HPDE6-E6E7 (cell line): ENCODE results near the gene UST.
A peak's percentile ranks its signal among the peaks of the same experiment; 100 is the strongest.

Source experiments
- DNase-seq: peaks from one replicate; pipeline ENCODE4 v3.0.0; 2011; ENCODE audit warnings: missing footprints; ENCODE audit errors: extremely low spot score

UST gene, protein sequence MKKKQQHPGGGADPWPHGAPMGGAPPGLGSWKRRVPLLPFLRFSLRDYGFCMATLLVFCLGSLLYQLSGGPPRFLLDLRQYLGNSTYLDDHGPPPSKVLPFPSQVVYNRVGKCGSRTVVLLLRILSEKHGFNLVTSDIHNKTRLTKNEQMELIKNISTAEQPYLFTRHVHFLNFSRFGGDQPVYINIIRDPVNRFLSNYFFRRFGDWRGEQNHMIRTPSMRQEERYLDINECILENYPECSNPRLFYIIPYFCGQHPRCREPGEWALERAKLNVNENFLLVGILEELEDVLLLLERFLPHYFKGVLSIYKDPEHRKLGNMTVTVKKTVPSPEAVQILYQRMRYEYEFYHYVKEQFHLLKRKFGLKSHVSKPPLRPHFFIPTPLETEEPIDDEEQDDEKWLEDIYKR

DNA sequence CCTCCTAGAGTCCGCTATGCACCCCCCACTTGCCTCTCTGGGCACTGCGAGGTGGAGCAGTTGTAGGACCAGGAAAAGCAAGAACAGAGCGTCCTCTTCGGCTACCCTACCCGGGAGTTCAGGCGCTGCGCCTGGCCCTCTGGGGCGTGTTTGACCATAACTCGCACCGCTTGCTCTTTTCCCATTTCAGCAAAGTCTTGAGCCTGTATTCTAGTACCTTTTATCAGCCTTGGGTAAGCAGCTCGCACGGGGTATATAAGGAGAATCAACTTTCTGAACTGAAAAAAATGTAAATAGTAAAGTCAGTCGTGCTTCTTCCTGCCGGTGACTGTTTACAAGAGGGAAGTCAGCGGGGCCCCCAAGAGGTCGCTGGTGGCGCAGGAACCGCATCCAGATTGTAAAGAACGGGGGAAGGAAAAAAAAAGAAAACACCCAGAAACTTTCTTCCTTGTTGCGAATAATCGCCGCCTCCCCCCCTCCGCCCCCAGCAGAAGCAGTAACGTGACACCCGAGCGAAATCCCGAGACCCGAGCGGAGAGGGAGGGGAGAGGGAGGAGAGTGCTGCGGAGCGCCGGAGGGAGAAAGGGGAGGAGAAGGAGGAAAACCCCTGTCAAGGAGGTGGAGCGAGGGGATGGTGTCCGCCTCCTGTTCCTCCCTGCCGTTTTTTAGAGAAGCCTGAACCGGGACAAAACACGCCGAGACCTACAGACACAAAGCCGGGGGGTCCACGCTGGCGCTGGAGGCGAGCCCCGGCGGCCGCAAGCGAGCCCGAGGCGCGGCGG lies at the start of gene UST:
TSS of gene UST (plus strand) at position 668 of the 782 bp plus-strand sequence. CDS start 401 bp downstream, outside the sequence.
- peak; percentile 74 for DNase-seq

DNA sequence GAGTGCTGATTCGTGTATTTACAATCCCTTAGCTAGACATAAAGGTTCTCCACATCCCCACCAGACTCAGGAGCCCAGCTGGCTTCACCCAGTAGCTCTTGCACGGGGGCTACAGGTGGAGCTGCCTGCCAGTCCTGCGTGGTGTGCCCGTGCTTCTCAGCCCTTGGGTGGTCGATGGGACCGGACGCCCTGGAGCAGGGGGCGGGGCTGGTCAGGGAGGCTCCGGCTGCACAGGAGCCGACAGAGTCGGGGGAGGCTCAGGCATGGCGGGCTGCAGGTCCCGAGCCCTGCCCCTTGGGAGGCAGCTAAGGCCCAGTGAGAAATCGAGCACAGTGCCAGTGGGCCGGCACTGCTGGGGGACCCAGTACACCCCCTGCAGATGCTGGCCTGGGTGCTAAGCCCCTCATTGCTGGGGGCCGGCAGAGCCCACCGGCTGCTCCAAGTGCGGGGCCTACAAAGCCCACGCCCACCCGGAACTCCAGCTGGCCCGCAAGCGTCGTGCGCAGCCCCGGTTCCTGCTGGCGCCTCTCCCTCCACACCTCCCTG lies 48.9 kb upstream of the UST start:
- no peak for DNase-seq

DNA sequence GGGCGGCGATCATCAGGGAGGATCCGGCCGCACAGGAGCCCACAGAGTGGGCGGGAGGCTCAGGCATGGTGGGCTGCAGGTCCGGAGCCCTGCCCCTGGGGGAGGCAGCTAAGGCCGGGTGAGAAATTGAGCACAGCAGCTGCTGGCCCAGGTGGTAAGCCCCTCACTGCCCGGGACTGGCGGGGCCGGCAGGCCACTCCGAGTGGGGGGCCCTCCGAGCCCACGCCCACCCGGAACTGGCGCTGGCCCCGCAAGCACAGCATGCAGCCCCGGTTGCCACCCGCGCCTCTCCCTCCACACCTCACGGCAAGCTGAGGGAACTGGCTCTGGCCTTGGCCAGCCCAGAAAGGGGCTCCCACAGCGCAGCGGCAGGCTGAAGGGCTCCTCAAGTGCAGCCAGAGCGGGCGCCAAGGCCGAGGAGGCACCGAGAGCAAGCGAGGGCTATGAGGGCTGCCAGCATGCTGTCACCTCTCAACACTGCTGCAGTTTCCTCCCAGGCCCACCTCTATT lies 48.1 kb upstream of the UST start:
- no peak for DNase-seq

DNA sequence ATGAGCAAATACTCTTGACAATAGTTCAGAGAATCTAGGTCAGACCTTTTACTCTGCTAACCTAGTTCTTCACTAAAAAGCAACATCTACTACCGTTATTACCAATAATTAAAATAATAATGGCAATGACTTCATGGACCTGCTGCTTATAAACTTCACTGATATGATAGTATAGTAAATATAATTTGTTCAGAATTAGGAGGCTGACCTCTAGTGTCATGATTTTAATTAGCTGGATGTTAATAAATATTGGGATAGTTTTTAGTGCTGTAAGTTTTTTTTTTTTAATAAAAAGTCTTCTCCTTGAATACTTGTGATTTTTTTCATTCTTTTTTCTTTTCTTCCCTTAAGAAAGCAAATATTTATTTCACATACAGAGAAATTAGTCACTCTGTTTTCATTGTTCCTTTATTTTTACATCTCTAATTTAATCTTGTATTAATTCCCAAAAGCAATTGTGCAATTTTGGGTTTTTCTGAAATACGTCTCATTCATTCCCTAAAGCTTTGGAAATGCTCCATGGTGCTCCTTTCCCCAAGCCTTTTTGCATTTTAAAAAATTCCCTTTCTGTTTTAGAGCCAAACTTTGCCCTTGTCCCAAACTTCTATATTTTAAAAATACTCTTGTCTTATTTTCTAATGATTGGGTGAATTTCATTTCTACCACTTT lies 46.6 kb upstream of the UST start:
- DNase-seq: no peak

DNA sequence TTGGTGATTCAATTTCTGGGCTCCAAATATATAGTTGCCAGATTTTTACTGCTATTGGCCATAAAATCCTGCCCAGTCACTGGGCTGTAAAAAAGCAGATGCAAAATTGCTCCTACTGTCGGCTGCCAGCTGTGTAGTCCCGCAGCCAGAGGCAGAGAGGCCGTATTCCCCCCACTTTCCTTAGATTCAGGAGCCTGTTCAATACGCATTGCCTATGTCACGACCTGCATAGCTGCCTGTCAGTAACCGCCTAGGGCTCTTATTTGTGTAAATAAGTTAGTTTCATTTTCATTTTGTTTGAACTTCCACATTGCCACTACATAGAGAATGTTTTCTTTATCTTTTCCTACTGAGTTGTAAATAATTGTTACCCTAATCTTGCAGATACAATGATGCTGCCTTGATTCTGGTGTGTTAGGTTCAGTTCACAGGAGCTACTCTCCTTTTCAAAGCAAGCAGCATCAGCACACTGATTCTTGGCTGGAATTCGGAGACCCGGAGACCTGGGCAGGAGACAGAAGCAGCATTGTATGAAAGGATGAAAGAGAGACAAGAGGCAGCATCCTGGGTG lies 46.0 kb upstream of the UST start:
- DNase-seq: peak; percentile 53

DNA sequence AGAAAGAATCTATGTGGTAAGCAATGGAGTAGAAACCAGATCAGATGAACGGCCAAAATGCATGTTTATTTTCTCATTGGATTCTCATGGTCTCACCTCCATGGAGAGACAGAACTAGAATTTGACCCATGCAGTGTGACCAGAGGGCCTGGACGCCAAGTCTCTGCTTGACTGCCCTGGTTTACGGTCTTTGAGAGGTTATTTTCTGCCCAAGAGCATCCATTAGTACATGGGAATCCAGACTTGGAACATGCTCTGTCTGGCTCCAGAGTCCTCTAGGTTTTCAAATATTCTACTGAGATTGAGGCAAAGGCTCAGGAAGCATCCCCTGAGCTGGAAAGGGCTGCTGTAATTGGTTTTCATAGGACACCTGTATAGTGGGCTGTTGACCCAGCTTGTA lies 45.5 kb upstream of the UST start:
- no peak for DNase-seq

DNA sequence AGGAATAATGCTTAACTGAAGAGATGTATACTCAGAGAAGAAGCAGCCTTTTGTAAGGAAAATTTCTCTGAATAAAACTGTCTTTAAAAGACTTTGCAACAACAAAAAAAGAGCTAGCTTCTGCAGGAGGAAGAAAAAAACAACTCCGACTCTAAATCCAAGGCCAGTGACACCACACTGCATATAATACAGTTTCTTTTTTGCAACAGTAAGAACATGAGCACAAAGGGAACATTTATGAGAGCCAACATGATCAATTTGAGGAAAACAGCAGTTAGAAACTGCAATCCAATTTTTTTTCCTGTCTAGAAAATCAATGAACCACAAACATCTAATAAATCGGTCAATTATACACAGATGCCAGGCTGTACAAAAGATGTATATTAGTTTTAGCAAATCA lies 42.9 kb upstream of the UST start:
- no peak for DNase-seq

DNA sequence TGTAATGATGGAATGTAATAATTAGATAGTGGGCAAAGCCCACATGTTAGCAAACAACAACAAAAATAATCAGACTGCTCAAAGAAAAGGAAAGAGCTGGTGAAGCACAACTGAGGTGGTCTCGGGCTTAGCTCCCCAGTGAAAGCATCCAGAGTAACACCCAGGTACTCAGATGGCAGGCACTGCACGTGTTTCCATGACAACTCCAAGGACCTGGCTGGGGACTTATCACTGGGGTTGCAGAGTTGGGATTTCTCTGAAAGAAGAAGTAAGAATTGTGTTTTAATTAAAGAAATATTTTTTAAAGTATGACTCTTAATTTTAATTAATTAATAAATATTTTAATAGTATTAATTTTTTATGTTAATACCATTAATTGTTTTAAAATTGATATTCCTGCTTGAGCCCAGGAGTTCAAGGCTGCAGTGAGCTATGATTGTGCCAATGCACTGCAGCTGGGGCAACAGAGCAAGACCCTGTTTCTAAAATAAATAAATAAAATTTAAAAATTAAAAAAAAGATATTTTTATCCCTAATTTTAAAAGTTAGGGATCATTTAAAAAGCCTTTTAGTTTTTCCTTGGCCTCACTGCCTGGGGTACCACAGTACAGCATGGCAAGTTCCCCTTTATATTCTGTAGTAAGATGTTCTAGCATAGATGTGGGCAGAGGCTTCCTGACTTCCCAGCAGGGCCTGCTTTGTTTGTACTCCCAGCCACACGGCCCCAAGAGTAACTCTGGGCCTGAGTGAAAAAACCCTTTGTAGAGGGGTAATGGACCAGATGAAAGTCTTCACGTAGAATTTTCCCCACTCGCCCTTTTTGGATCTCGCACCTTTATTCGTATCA lies 42.2 kb upstream of the UST start:
- DNase-seq: no peak

DNA sequence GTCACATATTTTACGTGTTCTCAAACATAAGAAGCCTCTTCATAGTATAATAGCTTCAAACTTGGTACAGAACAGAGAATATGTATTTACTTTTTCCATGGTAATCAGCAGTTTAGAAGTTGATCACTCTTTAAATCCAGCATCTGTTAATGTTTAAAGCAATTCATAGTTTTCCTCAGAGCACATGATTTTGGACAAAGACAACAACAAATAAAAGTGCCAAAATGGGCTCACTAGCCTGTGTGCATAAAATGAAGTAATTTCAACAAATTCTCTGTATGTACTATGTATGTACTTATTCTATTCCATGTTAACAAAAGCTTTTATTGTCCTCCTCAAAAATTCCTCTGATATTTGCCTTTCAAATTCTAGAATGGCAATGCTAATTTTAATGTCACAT lies 38.1 kb upstream of the UST start:
- no peak for DNase-seq

DNA sequence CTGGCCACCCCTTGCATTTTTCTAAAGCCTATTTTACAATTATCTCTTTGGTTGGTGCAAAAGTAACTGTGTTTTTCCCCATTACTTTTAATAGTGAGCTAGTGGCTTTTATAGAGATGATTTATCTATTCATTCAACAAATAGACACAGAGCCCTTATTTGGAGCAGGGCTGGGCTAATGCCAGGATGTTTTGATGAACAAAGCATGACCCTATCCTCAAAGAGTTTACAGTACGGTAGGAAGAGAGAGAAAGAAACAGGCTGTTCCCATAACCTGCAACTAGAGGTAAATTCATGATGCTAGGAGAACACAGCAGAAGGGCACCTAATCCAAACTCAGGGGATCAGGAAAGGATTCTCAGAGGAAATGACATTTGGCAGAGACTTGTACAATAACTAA lies 37.3 kb upstream of the UST start:
- no peak for DNase-seq

DNA sequence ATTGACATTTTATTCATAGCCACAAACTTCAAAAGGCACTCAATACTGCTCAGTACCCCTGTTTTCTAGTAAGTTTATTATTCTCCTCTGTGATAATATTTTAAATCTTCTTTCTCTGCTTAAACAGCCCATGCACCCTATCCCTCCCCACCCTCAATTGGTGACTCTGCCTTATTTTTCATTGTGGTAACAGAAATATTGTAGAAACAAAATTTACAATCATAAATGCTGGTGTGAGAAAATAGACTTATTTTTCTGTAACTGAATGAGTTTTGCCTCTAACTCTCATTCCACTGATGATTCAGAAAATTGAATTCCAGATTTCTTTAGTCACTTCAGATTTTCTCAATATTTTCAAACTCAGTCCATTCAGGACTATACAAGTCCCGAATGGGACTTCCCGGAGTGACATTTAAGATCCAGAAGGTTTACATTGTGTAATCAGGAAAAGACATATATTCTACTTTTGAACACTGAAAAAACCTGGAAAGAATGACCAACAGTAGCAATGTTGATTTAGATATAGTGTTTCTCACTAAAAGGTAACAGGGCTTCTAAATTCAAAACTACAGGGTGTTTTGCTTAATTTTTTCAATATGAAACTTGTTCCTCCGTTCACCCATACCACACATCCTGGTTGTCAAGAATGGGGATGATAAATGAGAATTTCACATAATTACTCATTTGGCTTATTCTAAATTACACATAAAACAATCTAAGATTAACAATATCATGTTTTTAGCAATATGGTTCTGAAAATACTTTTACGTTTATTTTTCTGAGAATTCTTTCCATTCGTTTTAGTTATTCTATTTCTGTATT lies 34.8 kb upstream of the UST start:
- DNase-seq: no peak

DNA sequence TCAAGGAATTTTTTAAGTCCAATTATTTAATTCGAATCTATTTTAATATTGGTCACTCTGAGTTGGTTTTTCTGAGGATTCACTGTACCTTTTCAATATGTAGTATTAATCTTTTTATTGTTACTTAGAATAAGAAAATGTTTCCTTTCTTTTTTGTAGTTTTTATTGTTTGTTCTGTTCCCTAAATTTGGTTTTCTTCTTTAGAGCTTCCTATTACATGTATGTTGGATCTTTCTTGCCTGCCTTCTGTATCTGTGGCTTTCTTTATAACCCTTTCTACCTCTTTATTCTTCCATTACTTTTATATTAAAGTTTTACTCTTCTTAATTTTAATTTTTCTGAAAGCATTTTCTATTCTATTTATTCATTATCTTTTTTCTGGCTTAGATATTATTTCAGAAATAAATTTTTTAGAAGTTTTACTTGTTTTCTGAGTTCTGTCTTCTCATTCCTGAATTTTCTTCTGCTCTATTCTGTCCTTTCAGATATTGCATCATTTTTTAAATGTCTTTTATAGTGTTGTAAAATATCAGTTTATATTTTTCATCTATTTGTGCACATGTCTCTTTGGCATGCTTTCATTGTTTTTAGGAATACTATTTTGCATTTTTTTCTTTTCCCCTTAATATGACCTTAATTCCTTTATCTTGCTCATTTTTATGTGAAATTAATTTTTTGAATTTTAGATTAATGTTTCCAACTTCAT lies 33.6 kb upstream of the UST start:
- DNase-seq: no peak

DNA sequence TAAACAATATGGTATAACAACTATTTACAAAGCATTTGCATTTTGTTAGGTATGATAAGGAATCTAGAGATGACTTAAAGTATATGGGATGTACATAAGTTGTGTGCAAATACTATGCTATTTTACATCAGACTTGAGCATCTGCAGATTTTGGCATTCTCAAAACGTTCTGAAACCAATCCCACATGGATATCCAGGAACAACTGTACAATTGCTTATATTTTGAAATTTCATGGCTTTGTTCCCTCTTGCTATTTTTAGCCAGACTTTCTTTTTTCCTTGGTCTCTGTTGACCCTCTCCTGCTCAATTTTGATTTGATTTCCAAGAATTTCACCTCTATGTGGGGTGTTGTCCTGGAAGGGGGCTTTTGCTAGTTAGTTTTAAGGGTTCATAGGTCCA lies 32.9 kb upstream of the UST start:
- DNase-seq: no peak

DNA sequence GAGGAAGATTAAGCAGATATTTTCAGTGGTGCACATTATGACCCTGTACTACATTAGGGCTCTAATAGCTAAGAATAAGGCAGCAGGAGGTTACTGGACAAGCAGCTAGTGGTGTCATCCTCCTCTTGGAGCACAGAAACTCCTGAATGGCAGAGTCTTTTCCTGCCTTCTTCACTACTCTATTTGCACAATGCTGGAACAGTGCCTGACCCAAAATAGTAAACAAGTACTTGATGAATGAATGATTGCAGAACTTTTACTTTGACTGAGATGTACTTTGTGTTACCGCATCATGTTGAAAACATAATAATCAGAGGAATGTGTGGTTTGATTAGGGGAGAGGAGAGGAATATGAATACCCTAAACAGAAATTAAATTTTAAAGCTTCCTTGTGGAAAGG lies 30.0 kb upstream of the UST start:
- DNase-seq: no peak

DNA sequence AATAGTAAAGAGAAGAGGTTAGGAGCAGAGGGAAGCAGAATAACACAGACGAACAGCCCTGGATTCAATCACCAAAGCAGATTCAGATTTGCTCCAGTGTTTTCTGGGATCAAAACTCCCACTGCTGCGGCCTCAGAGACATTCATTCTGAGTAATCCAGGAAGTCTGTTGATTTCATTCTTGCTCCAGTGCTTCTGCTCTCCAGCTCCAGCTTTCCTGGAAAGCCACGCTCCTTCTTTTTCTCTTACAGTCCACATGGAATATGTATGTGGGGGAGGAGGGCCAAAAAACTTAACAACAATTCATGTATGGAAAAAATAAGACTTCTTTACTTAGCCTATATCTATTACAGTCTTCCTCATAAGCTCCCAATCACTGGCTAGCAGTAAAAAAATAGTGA lies 26.4 kb upstream of the UST start:
- no peak for DNase-seq

DNA sequence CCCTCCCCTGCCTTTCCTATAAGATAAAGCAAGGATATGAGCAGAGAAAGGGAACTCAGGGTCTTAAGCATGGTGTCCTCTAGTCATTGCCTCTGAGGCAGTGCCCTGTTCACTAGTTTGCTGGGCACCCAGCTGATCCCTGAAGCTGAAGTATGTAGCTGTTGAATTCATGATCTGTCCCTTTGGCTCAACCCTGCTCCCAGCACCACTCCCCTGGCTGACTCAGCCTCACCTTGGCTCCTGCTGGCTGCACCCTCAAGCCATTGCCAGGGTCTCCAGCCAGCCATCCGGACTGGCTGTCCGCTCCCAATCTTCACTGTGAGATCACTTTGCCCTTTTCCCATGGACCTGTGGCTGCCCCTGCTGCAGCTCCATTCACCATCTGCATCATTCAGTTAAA lies 25.9 kb upstream of the UST start:
- no peak for DNase-seq

DNA sequence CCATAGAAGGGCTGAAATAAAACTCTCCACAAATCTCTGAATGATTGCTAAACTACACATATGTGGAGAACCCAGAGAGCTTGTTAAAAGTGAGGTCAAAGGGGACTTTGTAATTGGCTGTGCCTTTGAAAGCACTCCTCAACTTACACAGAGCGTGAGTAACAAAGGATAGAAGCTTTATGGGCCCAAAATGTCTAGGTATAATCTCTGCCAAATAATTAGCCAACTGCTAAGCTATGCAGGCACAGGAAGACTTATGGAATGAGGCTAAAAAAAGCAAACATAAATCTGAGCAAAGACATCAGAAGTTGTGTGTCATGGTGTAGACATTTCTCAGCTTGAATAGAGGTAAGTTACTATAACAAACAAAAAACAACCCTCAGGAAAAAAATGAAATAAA lies 23.3 kb upstream of the UST start:
- no peak for DNase-seq

DNA sequence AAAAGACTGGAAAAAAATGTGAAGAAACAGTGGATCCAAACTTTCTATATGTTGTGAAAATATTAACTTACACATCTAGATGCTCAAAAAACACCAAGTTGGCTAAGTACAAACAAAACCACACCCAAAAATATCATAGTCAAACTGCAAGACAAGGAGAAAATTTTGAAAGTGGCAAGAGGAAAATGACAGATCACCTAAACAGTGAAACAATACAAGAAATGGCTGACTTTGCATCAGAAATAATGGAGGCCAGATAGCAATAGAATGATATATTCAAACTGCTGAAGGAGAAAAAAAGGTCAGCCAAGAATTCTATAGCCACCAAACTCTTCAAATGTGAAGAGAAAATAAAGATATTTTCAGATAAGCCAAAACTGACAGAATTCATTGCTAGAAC lies 22.4 kb upstream of the UST start:
- DNase-seq: no peak

DNA sequence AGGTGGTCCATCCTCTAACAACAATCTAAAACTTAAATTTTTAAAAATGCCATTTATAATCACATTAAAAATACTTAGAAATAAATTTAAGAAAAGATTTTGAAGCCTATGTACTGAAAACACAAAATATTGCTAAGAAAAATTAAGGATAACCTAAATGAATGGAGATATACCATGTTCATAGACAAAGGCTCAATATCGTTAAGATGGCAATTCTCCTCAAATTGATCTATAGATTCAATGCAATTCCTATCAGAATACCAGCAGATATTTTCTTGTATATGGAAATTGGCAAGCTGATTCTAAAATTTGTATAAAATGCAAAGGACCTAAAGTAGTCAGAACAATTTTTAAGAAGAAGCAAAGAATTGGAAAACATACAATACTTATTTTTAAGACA lies 19.7 kb upstream of the UST start:
- DNase-seq: no peak
